Body of pancreas (tissue), 4 donors: Measurements from ENCODE around the gene MEIS2. TPM values are rescaled to one million over a fixed set of nuclear protein-coding genes. Genes with fewer than 3 reads are reported as not detected.

ENCODE experiments used
- ATAC-seq: fragments of 150-250 bp; one replicate; pipeline ENCODE4 v1.9.1; 2016
- DNase-seq, 4 donors: peaks; one replicate each; pipeline ENCODE4 v3.0.0-alpha.2; 2019
- H3K27ac ChIP-seq, 4 donors: fragments of 200-600 bp; sonication (generic); 1 replicate in 3 of 4; 2 replicates in 1 of 4; pipeline versions ENCODE4 v1.5.1 to v1.6.1; 2016 to 2019; ENCODE audit warnings: mild to moderate bottlenecking in 1 of 4, mixed read lengths in 1 of 4, moderate library complexity in 1 of 4
- H3K27me3 ChIP-seq, 2 donors: fragments of 200-600 bp; sonication (generic); one replicate each; pipeline ENCODE4 v1.6.0; 2016; ENCODE audit warnings: mild to moderate bottlenecking in 1 of 2
- H3K36me3 ChIP-seq, 2 donors: fragments of 200-600 bp; sonication (generic); replicated peaks in 1 of 2; 2 replicates each; pipeline ENCODE4 v1.5.1; 2016; ENCODE audit warnings: low read depth in 2 of 2; ENCODE audit not compliant: insufficient read depth in 1 of 2
- H3K4me1 ChIP-seq: fragments of 200-600 bp; sonication (generic); one replicate; pipeline ENCODE4 v1.6.0; 2016
- H3K4me3 ChIP-seq, 2 donors: fragments of 200-600 bp; sonication (generic); 1 replicate in 1 of 2; 2 replicates in 1 of 2; pipeline ENCODE4 v1.5.1; 2016 to 2019
- H3K9me3 ChIP-seq, 3 donors: fragments of 200-600 bp; sonication (generic); 1 replicate in 2 of 3; 2 replicates in 1 of 3; pipeline ENCODE4 v1.5.1; 2016
- POLR2A ChIP-seq, 3 donors: fragments of 450-650 bp; IDR thresholded peaks; one replicate each; pipeline ENCODE4 v1.6.1; 2016; ENCODE audit warnings: antibody characterized with exemption in 3 of 3, mild to moderate bottlenecking in 2 of 3
- WGBS, 2 donors: methylation state at CpG; one replicate each; pipeline ENCODE4 v1.1.5; 2017; 5-methylcytosine and 5-hydroxymethylcytosine counted together
- intact Hi-C: fragments of 100-400 bp; cut with DNase I; formaldehyde crosslinking; loops from one replicate; pipeline ENCODE4 v1.15.1; 2023
- total RNA-seq, 2 donors: library from RNA; depleted of rRNA; stranded (reverse); fragments of >200 nt; gene quantifications; one replicate each; pipeline ENCODE4 v1.1.0, GENCODE V29; 2016
- TF ChIP-seq, protein P1 (sequence below), 7 experiments: fragments of 450-650 bp in 4 of 7; fragments of 200-600 bp in 3 of 7; sonication (generic) in 3 of 7; IDR thresholded peaks; one replicate each; pipeline ENCODE4 v1.5.1; 2016 to 2019; ENCODE audit warnings: antibody characterized with exemption in 7 of 7

Gene MEIS2
- total RNA-seq, 2 donors from 2014 or later = 11.9 to 86.0 TPM

DNA sequence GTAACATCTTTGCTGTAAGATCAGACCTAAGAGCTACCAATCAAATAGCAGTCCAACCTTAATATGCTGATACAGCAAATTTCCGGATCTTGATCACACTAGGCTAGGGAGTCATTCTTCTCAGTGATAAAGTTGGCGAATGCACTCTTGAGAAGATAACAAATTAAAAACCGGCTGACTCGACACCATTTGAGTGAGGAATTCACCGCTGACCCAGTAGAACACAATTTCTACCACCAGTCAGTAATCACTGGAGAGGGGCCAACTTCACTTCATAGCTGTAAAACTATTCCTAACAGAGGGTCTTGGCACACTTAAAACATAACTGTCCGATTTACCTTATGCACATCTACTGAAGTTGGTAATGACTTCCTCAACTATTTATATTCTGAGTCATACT lies 47.2 kb downstream of the MEIS2 start:
- no peaks in the 10 kb centered on the region for H3K4me1 ChIP-seq
- H3K9me3 ChIP-seq = no peaks in the 10 kb centered on the region
- H3K4me3 ChIP-seq = no peak overlapping the region
- intact Hi-C loops = no loop called here
- DNase-seq (no peak), ATAC-seq (no peak)
- H3K36me3 ChIP-seq = no peaks in the 10 kb centered on the region
- TF ChIP-seq POLR2A (IDR thresholded peaks at IDR 0.05) = no peak
- TF ChIP-seq, protein P1, sequence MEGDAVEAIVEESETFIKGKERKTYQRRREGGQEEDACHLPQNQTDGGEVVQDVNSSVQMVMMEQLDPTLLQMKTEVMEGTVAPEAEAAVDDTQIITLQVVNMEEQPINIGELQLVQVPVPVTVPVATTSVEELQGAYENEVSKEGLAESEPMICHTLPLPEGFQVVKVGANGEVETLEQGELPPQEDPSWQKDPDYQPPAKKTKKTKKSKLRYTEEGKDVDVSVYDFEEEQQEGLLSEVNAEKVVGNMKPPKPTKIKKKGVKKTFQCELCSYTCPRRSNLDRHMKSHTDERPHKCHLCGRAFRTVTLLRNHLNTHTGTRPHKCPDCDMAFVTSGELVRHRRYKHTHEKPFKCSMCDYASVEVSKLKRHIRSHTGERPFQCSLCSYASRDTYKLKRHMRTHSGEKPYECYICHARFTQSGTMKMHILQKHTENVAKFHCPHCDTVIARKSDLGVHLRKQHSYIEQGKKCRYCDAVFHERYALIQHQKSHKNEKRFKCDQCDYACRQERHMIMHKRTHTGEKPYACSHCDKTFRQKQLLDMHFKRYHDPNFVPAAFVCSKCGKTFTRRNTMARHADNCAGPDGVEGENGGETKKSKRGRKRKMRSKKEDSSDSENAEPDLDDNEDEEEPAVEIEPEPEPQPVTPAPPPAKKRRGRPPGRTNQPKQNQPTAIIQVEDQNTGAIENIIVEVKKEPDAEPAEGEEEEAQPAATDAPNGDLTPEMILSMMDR (IDR thresholded peaks at IDR 0.05) = no peak
- H3K27me3 ChIP-seq = no peaks in the 10 kb centered on the region
- no peak overlapping the region for H3K27ac ChIP-seq
- WGBS, 2 donors = 83 to 87% methylated on average over 6 of the region's 6 CpGs

DNA sequence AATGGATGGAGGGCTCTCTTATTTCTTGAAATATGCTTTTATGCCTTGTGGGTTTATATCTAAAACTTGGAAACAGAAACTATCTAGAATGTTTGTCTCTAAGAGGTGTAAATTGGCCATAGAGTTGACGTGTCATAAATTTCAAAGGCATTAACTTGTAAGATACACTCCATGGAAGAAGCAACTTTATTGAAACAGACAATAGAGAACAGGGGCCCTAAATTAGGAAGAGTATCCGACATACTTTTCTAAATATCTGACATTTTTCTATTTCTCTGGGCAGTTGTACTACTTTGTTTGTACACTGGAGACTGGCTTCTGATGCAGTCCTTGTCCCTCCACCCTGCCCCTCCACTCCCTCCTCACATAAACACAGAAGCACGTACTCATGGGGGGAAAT lies 50.0 kb downstream of the MEIS2 start:
- Histone ChIP-seq H3K4me1 (peaks cover 7% of the 10 kb centered on the region), H3K4me3 (no peak overlapping the region)
- ATAC-seq = no peak

GRCh38 chr15:37046876-37047614 lies 53.3 kb downstream of the MEIS2 start:
- no peak for DNase-seq
- ATAC-seq = no peak
- intact Hi-C loops = no loop called here
- Histone ChIP-seq H3K36me3 (no peaks in the 10 kb centered on the region), H3K4me3 (no peak overlapping the region), H3K27me3 (no peaks in the 10 kb centered on the region), H3K27ac (peak overlapping the region in 1 of 4 donors; percentile 24), H3K4me1 (peaks cover 7% of the 10 kb centered on the region), H3K9me3 (no peaks in the 10 kb centered on the region)
- TF ChIP-seq, protein P1 (IDR thresholded peaks at IDR 0.05) = no peak
- TF ChIP-seq POLR2A (IDR thresholded peaks at IDR 0.05) = no peak

More for the DNA sequence above, 50.0 kb downstream of the MEIS2 start:
- Histone ChIP-seq H3K36me3 (no peaks in the 10 kb centered on the region), H3K27ac (no peak overlapping the region), H3K27me3 (no peaks in the 10 kb centered on the region), H3K9me3 (no peaks in the 10 kb centered on the region)
- intact Hi-C loops = no loop called here
- no peak for DNase-seq
- TF ChIP-seq, protein P1 (IDR thresholded peaks at IDR 0.05) = no peak
- no peak for TF ChIP-seq POLR2A (IDR thresholded peaks at IDR 0.05)
- WGBS, 2 donors = 85 to 91% methylated on average over 3 of the region's 3 CpGs

- Histone ChIP-seq H3K36me3 (no peaks in the 10 kb centered on the region), H3K9me3 (no peaks in the 10 kb centered on the region), H3K27ac (no peak overlapping the region), H3K4me3 (no peak overlapping the region), H3K4me1 (peaks cover 7% of the 10 kb centered on the region), H3K27me3 (no peaks in the 10 kb centered on the region)
- DNase-seq (no peak), ATAC-seq (no peak)
- TF ChIP-seq, protein P1 (IDR thresholded peaks at IDR 0.05) = no peak
- no peak for TF ChIP-seq POLR2A (IDR thresholded peaks at IDR 0.05)
- intact Hi-C loops = no loop called here
- WGBS, 2 donors = 76 to 86% methylated on average over 11 to 12 of the region's 12 CpGs
These were observed 54.2 kb downstream of the MEIS2 start for GRCh38 chr15:37045859-37046740.
